Mucosa of stomach (tissue), 1 donor: Measurements from ENCODE around the gene HTRA3.

Source experiments
- H3K27me3 ChIP-seq: one replicate; pipeline ENCODE4 v1.7.0; 2013; ENCODE audit warnings: mild to moderate bottlenecking, low read length; ENCODE audit not compliant: control insufficient read depth, insufficient read depth
- H3K36me3 ChIP-seq: one replicate; pipeline ENCODE4 v1.7.0; 2013; ENCODE audit warnings: low read length; ENCODE audit not compliant: control insufficient read depth, insufficient read depth
- H3K4me1 ChIP-seq: one replicate; pipeline ENCODE4 v1.7.0; 2013; ENCODE audit warnings: mild to moderate bottlenecking, low read length; ENCODE audit not compliant: control insufficient read depth, insufficient read depth
- H3K4me3 ChIP-seq: one replicate; pipeline ENCODE4 v1.7.0; 2013; ENCODE audit warnings: low read length
- H3K9ac ChIP-seq: one replicate; pipeline ENCODE4 v1.7.0; 2013; ENCODE audit warnings: mild to moderate bottlenecking, low read length, moderate library complexity
- H3K9me3 ChIP-seq: one replicate; pipeline ENCODE4 v1.7.0; 2013; ENCODE audit warnings: mild to moderate bottlenecking, low read length, moderate library complexity; ENCODE audit not compliant: control insufficient read depth
- donor health status: Pancreatic carcinoma.

The HTRA3 gene

DNA sequence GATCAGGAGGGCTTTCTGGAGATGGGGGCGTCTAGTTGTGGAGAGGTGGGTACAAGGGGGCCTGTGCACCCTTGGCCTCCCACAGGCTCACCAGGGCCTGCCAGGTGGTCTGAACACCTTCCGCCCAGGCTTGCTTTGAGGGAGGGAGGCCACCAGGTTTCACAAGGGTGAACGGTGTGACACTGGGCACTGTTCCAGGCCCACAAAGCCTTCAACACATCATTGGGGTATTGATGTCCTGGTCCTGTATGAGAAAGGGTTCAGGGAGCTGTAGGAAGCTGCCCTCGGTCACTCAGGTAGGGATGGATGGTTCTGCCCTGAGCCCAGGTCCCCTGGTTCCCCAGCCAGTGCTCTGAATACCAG is 6.0 kb downstream of the HTRA3 start:
- Histone ChIP-seq H3K4me1 (peaks cover 42% of the 10 kb centered on the region), H3K9ac (no peak overlapping the region), H3K4me3 (no peak overlapping the region), H3K36me3 (no peaks in the 10 kb centered on the region), H3K27me3 (peaks cover 10% of the 10 kb centered on the region), H3K9me3 (no peaks in the 10 kb centered on the region)

DNA sequence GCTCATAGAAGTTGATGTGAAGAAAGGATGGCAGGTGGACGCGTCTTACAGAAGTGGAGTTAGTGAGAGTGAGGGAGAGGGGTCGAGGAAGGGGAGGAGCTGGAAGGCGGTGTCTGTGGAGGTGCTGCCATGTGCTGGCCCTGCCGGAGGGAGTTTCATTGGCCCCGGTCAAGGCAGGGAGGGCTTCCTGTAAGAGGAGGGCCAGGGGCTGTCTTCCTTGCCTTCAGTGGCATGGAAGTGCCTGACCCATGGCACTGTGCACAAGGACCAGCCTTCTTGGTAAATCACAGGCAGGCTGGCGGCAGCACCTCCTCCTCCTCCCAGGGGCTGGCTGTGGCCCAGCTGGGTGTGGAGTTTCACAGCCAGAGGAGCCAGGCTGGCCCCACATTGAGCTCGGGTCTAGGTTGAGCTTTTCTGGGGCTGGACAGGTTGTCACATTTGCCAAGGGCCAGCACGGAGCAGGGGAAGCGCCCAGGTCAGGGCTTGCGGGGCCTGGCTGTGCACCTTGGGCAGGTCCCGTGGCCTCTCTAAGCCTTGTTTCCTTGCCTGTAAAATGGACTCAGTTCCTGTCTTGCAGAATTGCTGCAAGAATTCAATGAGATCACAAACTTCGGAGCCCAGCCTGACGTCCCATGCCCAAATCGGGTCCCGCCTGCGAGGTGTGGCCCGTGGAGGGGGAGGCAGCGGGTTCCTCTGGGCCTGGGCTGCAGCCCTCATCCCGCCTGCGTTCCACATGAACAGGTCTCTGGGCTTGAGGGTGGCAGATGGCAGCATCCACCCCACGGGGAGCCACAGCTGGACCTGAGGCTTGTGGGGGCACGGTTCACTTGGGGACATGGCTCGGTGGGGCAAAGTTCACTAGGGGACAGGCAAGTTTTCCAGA is 7.0 kb downstream of the HTRA3 start:
- H3K36me3 ChIP-seq = no peaks in the 10 kb centered on the region
- H3K4me1 ChIP-seq = peaks cover 34% of the 10 kb centered on the region
- H3K4me3 ChIP-seq = no peak overlapping the region
- H3K27me3 ChIP-seq = no peaks in the 10 kb centered on the region
- H3K9ac ChIP-seq = no peak overlapping the region
- H3K9me3 ChIP-seq = no peaks in the 10 kb centered on the region

DNA sequence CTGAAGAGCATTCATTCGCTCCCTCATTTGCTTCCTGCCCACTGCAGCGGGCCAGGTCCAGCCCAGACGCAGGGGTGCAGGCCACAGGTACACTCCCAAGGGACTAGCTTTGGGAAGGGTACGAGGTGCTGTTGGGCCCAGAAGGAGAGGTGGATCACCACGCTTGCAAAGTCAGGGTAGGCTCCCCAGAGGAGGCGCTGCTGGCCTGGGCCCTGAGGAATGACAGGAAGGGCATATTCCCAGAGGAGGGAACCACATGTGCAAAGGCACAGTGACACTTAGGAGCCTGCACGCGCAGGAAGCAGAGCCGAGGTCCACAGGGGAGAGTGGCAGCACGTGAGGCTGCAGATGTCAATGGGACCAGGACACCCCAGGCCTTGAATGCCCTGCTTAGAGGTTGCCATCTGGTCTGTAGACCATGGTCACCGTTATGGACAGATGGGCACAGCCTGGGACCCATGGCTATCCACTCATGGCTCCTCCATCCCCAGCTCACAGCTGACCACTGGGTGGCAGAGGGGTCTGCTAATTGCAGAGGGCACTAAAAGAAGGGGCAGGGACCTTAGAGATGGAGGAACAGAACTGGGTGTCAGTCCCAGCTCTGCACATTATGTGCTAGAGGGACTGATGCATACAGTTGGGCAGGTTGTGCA is 7.9 kb downstream of the HTRA3 start:
- Histone ChIP-seq H3K9ac (no peak overlapping the region), H3K4me1 (peaks cover 34% of the 10 kb centered on the region), H3K27me3 (no peaks in the 10 kb centered on the region), H3K4me3 (no peak overlapping the region), H3K9me3 (no peaks in the 10 kb centered on the region), H3K36me3 (no peaks in the 10 kb centered on the region)

DNA sequence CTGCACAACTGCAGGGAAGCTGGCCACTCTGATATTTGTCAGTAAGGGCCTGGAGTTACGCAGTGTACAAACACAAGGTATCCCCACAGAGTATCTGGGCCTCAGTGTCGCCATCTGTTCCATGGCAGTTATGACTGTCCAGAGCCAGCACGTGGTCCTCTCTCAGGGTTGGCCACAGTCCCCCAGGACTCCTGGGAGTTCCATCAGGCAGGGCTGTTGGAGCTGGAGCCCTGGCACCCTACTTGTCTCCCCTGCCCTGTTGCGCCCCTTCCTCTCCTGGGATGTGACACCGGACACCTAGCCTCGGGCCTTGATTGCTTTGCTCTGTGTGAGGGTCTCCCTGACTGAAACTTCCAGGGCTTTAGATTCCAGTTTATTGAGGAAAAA is 8.4 kb downstream of the HTRA3 start:
- Histone ChIP-seq H3K9me3 (no peaks in the 10 kb centered on the region), H3K4me3 (no peak overlapping the region), H3K4me1 (peaks cover 34% of the 10 kb centered on the region), H3K27me3 (no peaks in the 10 kb centered on the region), H3K9ac (no peak overlapping the region), H3K36me3 (no peaks in the 10 kb centered on the region)

DNA sequence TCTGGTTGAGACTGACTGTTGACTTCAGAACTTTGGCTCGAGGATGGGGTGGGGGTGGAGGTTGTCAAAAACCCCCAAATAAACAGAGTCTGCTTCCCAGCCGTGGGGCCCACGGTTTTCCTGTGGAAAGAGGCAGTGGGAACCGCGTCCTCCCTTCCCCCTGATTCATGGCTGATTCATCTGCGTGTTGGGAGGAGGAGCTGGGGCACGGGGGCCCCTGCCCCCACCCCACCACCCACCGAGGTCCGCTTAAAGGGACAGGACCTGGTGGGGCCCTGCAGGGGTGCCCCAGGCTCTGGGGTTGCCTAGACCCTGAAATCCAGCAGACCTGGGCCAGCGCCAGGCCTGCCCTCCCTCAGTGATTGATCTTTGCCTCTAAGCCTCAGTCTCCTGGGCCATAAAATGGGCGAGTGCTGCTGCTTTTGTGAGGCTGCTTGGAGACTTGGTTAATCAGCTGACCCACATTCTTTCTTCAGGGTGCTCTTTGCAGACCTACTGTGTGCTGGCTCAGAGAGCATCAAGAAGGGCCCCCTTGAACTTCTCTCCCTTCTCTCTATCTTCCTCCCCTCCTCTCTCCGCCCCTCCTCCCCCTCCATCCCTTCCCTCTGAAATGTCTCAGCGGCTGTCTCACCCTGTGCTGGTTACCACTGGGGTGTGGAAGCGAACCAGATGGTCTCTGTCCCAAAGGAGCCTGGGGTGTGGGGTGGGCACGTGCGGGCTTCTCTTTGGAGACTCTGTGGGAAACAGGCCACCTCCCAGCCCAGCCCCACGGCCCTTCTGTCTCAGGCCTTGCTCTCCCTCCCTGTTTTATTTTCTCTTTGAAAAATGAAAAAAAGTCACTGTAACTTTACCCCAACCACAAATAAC is 9.1 kb downstream of the HTRA3 start:
- Histone ChIP-seq H3K9ac (no peak overlapping the region), H3K4me3 (no peak overlapping the region), H3K9me3 (no peaks in the 10 kb centered on the region), H3K4me1 (peaks cover 34% of the 10 kb centered on the region), H3K36me3 (no peaks in the 10 kb centered on the region), H3K27me3 (no peaks in the 10 kb centered on the region)

DNA sequence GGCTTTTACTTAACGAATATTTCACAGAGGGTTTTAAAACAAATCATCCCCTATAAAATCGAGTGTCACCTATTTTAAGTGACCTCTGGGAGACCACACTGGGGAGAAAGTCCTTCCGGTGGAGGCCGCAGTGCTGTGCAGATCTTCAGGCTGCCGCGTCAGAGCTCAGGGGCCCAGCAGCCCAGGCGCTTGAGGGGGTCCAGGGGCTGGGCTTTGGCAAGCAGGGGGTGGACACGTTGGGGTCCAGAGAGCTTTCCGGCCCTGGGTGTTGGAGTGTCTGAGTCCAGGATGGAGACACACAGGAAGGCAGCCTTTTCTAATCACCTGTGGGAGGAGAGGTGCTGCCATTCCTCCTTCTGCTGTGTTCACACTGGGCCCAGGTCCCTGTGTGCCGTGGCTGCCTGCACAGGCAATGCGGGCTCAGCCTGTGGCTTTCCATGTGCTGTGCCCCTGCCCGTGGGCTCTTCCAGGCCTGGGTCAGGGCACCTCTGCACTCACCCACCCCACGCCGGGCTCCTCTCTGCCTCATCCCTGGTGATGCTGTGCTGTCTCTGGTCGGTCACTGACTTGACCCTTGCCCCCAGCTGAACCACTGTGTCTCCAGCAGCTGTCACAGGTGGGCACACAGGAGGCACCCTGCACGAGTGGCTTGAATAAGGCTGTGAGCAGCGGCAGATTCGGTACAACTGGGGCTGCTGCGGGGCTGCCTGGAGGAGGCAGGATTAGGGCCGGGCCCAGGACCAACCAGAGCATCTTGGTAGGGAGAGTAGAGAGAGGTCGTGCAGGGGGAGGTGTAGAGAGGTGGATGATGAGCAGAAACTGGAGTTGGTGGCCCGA is 10.0 kb downstream of the HTRA3 start:
- no peaks in the 10 kb centered on the region for H3K36me3 ChIP-seq
- H3K9ac ChIP-seq = no peak overlapping the region
- no peaks in the 10 kb centered on the region for H3K9me3 ChIP-seq
- H3K4me1 ChIP-seq = peaks cover 32% of the 10 kb centered on the region
- no peak overlapping the region for H3K4me3 ChIP-seq
- H3K27me3 ChIP-seq = no peaks in the 10 kb centered on the region

DNA sequence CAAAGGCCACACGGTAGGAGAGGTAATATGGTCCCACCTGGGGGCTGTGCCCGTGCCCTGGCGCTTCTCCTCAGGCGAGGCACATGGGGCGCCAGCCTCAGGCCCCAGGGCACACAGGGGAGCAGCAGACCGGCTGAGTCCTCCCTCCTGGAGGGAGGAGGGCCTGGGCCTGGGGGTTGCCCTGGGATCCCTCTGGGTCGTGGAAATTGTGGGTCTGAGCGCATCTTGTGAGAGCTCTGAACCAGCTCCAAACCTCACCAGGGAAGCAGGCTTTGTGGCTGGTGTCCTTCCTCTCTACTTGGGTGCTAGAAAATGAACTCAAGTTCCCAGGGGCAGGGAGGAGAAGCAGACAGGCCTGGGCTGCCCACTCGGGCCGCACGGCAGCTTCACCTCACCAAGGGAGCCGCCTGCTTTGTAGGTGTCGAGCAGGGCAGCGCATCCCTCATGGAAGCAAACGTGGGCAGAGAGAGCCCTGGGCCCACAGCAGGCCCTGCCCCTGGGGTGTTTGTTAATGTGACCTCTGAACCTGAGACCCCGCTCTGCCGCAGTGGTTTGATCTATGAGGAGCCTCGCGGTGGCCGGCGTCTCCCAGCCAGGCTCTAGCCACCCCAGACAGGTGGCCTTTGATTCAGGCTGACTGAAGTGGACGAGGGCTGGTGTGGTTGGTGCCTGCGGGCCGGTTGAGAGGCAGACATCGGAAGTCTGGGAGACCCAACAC is 10.8 kb downstream of the HTRA3 start:
- H3K9me3 ChIP-seq = no peaks in the 10 kb centered on the region
- no peak overlapping the region for H3K9ac ChIP-seq
- H3K36me3 ChIP-seq = no peaks in the 10 kb centered on the region
- H3K27me3 ChIP-seq = no peaks in the 10 kb centered on the region
- peaks cover 25% of the 10 kb centered on the region for H3K4me1 ChIP-seq
- no peak overlapping the region for H3K4me3 ChIP-seq

DNA sequence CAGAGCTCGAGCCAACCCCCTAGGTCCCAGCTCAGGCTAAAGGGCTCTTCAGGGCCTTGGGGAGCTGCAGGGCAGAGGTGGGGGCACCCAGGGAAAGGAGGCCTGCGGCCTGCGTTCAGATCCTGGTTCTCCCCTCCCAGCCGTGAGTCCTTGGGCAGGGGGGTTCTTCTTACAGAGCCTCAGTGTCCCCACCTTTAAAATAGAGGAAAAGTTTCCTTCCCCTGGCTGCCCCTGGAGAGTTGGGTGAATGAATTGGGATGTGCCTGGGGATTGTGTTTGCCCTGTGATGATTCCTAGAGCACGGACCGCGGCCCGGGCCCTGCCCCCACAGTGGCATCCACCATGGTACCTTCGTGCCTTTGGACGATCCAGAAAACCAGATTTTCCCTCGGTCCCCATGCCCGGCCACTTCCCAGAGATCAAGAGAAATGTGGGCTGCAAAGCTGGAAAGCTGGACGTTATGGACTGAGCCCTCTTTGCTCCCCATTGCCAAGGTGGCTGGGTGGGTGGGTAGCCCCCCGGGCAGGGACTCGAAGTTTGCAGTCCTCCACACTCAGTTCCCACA is 11.4 kb downstream of the HTRA3 start:
- H3K9me3 ChIP-seq = no peaks in the 10 kb centered on the region
- no peak overlapping the region for H3K4me3 ChIP-seq
- H3K27me3 ChIP-seq = no peaks in the 10 kb centered on the region
- H3K4me1 ChIP-seq = peaks cover 19% of the 10 kb centered on the region
- no peak overlapping the region for H3K9ac ChIP-seq
- H3K36me3 ChIP-seq = no peaks in the 10 kb centered on the region

DNA sequence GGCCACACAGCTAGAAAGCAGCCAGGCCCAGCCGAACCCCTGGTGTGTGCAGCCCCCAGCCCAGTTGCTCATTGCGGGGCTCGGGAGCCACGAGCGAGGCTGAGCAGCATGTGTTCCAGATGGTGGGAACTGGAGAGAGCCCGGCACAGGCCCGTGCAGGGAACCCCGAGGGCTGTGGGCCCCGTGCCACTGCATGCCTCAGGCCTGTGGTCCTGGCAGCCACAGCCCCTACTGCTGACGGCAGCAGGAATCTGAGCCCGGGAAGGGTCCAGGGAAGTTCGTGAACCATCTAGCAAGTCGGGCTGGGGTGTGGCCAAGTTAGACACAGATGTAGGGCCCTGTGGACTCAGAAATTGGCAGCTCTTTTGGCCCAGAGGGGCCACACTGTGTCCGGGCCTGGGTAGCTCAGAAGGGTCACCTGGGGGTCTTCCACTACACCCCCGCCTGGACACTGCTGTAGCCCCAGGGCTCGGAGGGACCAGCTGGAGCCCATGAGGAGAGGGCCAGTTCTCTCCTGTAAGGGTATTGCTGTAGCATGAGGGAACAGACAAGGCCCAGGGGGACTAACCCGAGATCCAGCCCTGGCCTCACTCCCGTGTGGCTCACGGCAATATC is 12.1 kb downstream of the HTRA3 start:
- Histone ChIP-seq H3K4me3 (no peak overlapping the region), H3K9me3 (no peaks in the 10 kb centered on the region), H3K4me1 (peaks cover 12% of the 10 kb centered on the region), H3K27me3 (no peaks in the 10 kb centered on the region), H3K9ac (no peak overlapping the region), H3K36me3 (no peaks in the 10 kb centered on the region)

DNA sequence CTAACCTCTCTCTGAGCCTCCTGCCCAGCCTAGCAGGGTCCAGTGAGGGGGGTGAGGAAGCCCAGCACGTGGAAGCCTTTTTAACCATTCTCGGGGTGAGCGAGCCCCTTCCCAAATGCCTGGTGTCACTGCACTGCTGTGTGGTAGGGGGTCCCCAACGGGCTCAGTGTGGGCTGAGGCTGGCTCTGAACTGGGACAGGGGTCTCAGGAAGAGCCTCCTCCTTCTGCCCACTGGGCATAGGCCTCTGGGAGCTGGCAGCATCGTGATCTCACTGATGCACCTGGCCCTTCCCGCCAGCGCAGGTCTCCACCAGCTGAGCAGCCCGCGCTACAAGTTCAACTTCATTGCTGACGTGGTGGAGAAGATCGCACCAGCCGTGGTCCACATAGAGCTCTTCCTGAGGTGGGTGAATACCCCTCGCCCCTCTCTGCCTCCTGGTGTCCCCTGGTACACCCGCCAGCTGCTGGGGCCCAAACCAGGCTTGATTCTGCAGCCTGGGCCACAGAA is 12.6 kb downstream of the HTRA3 start:
- H3K27me3 ChIP-seq = no peaks in the 10 kb centered on the region
- peaks cover 7% of the 10 kb centered on the region for H3K4me1 ChIP-seq
- H3K9ac ChIP-seq = no peak overlapping the region
- H3K36me3 ChIP-seq = no peaks in the 10 kb centered on the region
- H3K4me3 ChIP-seq = no peak overlapping the region
- no peaks in the 10 kb centered on the region for H3K9me3 ChIP-seq
